Neural cell (in vitro differentiated cells): ENCODE data around the gene FYN. TPM values are rescaled to one million over a fixed set of nuclear protein-coding genes. Genes with fewer than 3 reads are reported as not detected.

ENCODE experiments used
- H2AFZ ChIP-seq: fragments of 200-600, 300-800 bp; sonication (generic), shearing (Covaris generic); 2 replicates; pipeline ENCODE4 v1.6.0; 2014; ENCODE audit warnings: low read depth, mild to moderate bottlenecking, antibody characterized with exemption, low read length, moderate library complexity
- H3F3A ChIP-seq: fragments of 200-600 bp; shearing (Covaris generic); 2 replicates; pipeline ENCODE4 v1.6.1; 2016; ENCODE audit warnings: mild to moderate bottlenecking, moderate library complexity, mixed read lengths, antibody characterized with exemption, low read length; ENCODE audit not compliant: insufficient read depth, poor library complexity, severe bottlenecking
- H3K27ac ChIP-seq: fragments of 200-600, 300-800 bp; sonication (generic), shearing (Covaris generic); 2 replicates; pipeline ENCODE4 v1.5.1; 2014; ENCODE audit warnings: mild to moderate bottlenecking, low read length, moderate library complexity
- H3K27me3 ChIP-seq: fragments of 300-800, 200-600 bp; sonication (generic), shearing (Covaris generic); 2 replicates; pipeline ENCODE4 v1.6.0; 2014; ENCODE audit warnings: mild to moderate bottlenecking, low read depth, low read length, moderate library complexity; ENCODE audit not compliant: insufficient read depth
- H3K36me3 ChIP-seq: fragments of 300-800, 200-600 bp; sonication (generic), shearing (Covaris generic); 2 replicates; pipeline ENCODE4 v1.5.1; 2014; ENCODE audit warnings: mild to moderate bottlenecking, antibody characterized with exemption, low read length, moderate library complexity; ENCODE audit not compliant: insufficient read depth
- H3K4me2 ChIP-seq: fragments of 300-800, 200-600 bp; sonication (generic), shearing (Covaris generic); 2 replicates; pipeline ENCODE4 v1.6.0; 2014; ENCODE audit warnings: mild to moderate bottlenecking, low read length
- H3K4me3 ChIP-seq: fragments of 300-800, 200-600 bp; sonication (generic), shearing (Covaris generic); 2 replicates; pipeline ENCODE4 v1.5.1; 2014; ENCODE audit warnings: mild to moderate bottlenecking, low read length, moderate library complexity
- H3K79me2 ChIP-seq: fragments of 200-600 bp; shearing (Covaris generic); replicated peaks from 2 replicates; pipeline ENCODE4 v1.6.0; 2014; ENCODE audit warnings: mild to moderate bottlenecking, low read length, moderate library complexity; ENCODE audit not compliant: insufficient read depth
- H3K9ac ChIP-seq: fragments of 300-800, 200-600 bp; sonication (generic), shearing (Covaris generic); 2 replicates; pipeline ENCODE4 v1.6.1; 2016; ENCODE audit warnings: mild to moderate bottlenecking, low read length, mixed read lengths
- H3K9me2 ChIP-seq: fragments of 200-600 bp; shearing (Covaris generic); 2 replicates; pipeline ENCODE4 v1.6.1; 2016; ENCODE audit warnings: mild to moderate bottlenecking, low read length, mixed read lengths; ENCODE audit not compliant: insufficient read depth
- H3K9me3 ChIP-seq: fragments of 200-600, 300-800 bp; sonication (generic), shearing (Covaris generic); 2 replicates; pipeline ENCODE4 v1.6.1; 2016; ENCODE audit warnings: mild to moderate bottlenecking, mixed run types, low read length, moderate library complexity, mixed read lengths
- H4K20me1 ChIP-seq: fragments of 200-600 bp; shearing (Covaris generic); 2 replicates; pipeline ENCODE4 v1.6.1; 2016; ENCODE audit warnings: mild to moderate bottlenecking, mixed run types; ENCODE audit not compliant: insufficient read depth
- CTCF ChIP-seq: fragments of 450-650 bp; IDR thresholded peaks from 2 replicates; pipeline ENCODE4 v1.5.1; 2014; ENCODE audit warnings: antibody characterized with exemption, mild to moderate bottlenecking, moderate library complexity; ENCODE audit not compliant: poor library complexity, severe bottlenecking
- EP300 ChIP-seq: fragments of 450-650 bp; conservative IDR thresholded peaks from 2 replicates; pipeline ENCODE4 v1.6.1; 2014; ENCODE audit warnings: antibody characterized with exemption, mild to moderate bottlenecking, moderate library complexity; ENCODE audit not compliant: poor library complexity, severe bottlenecking
- EZH2 ChIP-seq: fragments of 200-600, 300-800 bp; shearing (Covaris generic), sonication (generic); IDR thresholded peaks from 2 replicates; pipeline ENCODE4 v1.6.1; 2014; ENCODE audit warnings: antibody characterized with exemption, low read length, borderline replicate concordance, mild to moderate bottlenecking; ENCODE audit not compliant: insufficient read depth, poor library complexity, severe bottlenecking
- MXI1 ChIP-seq: fragments of 450-650 bp; conservative IDR thresholded peaks from 2 replicates; pipeline ENCODE4 v1.6.1; 2014; ENCODE audit warnings: antibody characterized with exemption, mild to moderate bottlenecking; ENCODE audit not compliant: poor library complexity, severe bottlenecking
- POLR2AphosphoS5 ChIP-seq: IDR thresholded peaks from 2 replicates; pipeline ENCODE4 v1.6.1; 2012
- RAD21 ChIP-seq: fragments of 450-650 bp; conservative IDR thresholded peaks from 2 replicates; pipeline ENCODE4 v1.6.1; 2014; ENCODE audit warnings: antibody characterized with exemption, mild to moderate bottlenecking, moderate library complexity
- REST ChIP-seq: IDR thresholded peaks from 2 replicates; pipeline ENCODE4 v1.6.1; 2012; ENCODE audit warnings: borderline replicate concordance
- SMC3 ChIP-seq: fragments of 450-650 bp; conservative IDR thresholded peaks from 2 replicates; pipeline ENCODE4 v1.6.1; 2014; ENCODE audit warnings: antibody characterized with exemption, mild to moderate bottlenecking, moderate library complexity; ENCODE audit not compliant: poor library complexity
- TAF1 ChIP-seq: IDR thresholded peaks from 2 replicates; pipeline ENCODE4 v1.6.1; 2012; ENCODE audit warnings: low read depth
- polyA plus RNA-seq: library from polyadenylated mRNA; depleted of rRNA; stranded (reverse); fragments of >200 nt; gene quantifications from 2 replicates; pipeline ENCODE4 v1.2.3, GENCODE V29; 2014

Gene FYN
- polyA plus RNA-seq, 1 donor from 2014 or later = 277 TPM

GRCh38 chr6:111761212-111761611 is 112.0 kb downstream of the FYN start:
- Histone ChIP-seq H3K27me3 (no peaks in the 10 kb centered on the region), H2AFZ (no peak overlapping the region), H4K20me1 (no peaks in the 10 kb centered on the region), H3K9me2 (no peaks in the 10 kb centered on the region), H3K27ac (no peak overlapping the region), H3K36me3 (no peaks in the 10 kb centered on the region), H3K4me3 (no peak overlapping the region), H3F3A (no peaks in the 10 kb centered on the region), H3K9me3 (no peaks in the 10 kb centered on the region), H3K4me2 (no peak overlapping the region), H3K79me2 (peaks cover 33% of the 10 kb centered on the region), H3K9ac (no peak overlapping the region)
- TF ChIP-seq SMC3 (no peak), REST (no peak), EZH2 (no peak), EP300 (no peak), TAF1 (no peak), MXI1 (no peak), CTCF (no peak), RAD21 (no peak), POLR2AphosphoS5 (no peak)

GRCh38 chr6:111759836-111760785 is 113.1 kb downstream of the FYN start:
- no peak overlapping the region for H2AFZ ChIP-seq
- H3K9me3 ChIP-seq = no peaks in the 10 kb centered on the region
- H3K4me2 ChIP-seq = no peak overlapping the region
- H4K20me1 ChIP-seq = no peaks in the 10 kb centered on the region
- H3K79me2 ChIP-seq = peaks cover 41% of the 10 kb centered on the region
- H3K27ac ChIP-seq = no peak overlapping the region
- no peaks in the 10 kb centered on the region for H3K27me3 ChIP-seq
- H3K36me3 ChIP-seq = no peaks in the 10 kb centered on the region
- H3K9me2 ChIP-seq = no peaks in the 10 kb centered on the region
- H3F3A ChIP-seq = no peaks in the 10 kb centered on the region
- H3K9ac ChIP-seq = no peak overlapping the region
- no peak overlapping the region for H3K4me3 ChIP-seq
- TF ChIP-seq SMC3 = no peak
- no peak for TF ChIP-seq TAF1
- TF ChIP-seq EP300 = no peak
- TF ChIP-seq EZH2 = no peak
- TF ChIP-seq REST = no peak
- no peak for TF ChIP-seq POLR2AphosphoS5
- no peak for TF ChIP-seq MXI1
- no peak for TF ChIP-seq CTCF
- TF ChIP-seq RAD21 = no peak
